Measurements from ENCODE around the gene MAP3K4. TPM values are rescaled to one million over a fixed set of nuclear protein-coding genes. Genes with fewer than 3 reads are reported as not detected.

The MAP3K4 gene
- total and polyA plus RNA-seq, 2 of the 8 experiments (the other 6 are each of a cell fraction or from before 2014, with no cell fraction given), result 16.6 to 51.6 TPM

DNA sequence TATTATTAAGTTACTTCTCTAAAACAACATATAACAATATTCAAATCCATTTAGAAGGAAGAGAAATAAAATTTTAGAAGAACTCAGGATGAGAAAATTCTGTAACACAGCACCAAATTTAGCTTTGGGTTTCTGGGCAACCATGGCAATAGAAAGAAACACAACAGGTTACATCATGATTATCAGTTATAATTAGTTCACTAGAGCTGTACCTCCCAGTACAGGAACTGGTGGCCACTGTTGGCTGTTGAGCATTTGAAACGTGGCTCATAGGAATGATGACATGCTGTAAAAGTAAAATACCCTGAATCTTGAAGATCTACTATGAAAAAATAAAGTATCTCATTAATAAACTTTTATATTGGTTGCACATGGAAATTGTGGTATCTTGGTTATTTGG is 23.7 kb upstream of the MAP3K4 start:
- H3K79me2 ChIP-seq (ENCODE audit: control insufficient read depth in 1 of 2, insufficient read depth in 2 of 2, low read length in 2 of 2), result no peaks in the 10 kb centered on the region
- H3K23me2 ChIP-seq (ENCODE audit: low read depth, low read length), result no peaks in the 10 kb centered on the region
- H3K27me3 ChIP-seq (replicated peaks in 1 of 4; ENCODE audit: control insufficient read depth in 3 of 4, extremely low read depth in 1 of 4, insufficient read depth in 3 of 4, low read length in 3 of 4), result no peaks in the 10 kb centered on the region
- 91% methylated on average over 1 of the region's 1 CpG; no CpG with 5 or more reads in 1 of the 2 experiments for WGBS, 2 experiments (ENCODE audit: extremely low coverage in 1 of 2, insufficient coverage in 1 of 2, insufficient read length in 1 of 2, insufficient replicate concordance in 2 of 2, low coverage in 1 of 2, low lambda C conversion rate in 2 of 2, missing lambda C conversion rate in 1 of 2)
- no peak for DNase-seq (ENCODE audit: low read depth in 1 of 2, low spot score in 2 of 2)
- no peak overlapping the region for H4K8ac ChIP-seq (ENCODE audit: extremely low read depth, insufficient read depth, low read length)
- no peak overlapping the region for H3K14ac ChIP-seq (ENCODE audit: insufficient read length)
- H3K9ac ChIP-seq (replicated peaks in 1 of 4; ENCODE audit: extremely low read depth in 1 of 4, low read depth in 3 of 4, low read length in 3 of 4), result no peak overlapping the region
- H3K4me1 ChIP-seq (replicated peaks in 1 of 4; ENCODE audit: control insufficient read depth in 3 of 4, insufficient read depth in 4 of 4, low read length in 3 of 4), result no peaks in the 10 kb centered on the region
- no peak overlapping the region for H3K23ac ChIP-seq (ENCODE audit: insufficient read length)
- no peak overlapping the region for H3K27ac ChIP-seq (ENCODE audit: low read depth, low read length)
- no peak for FAIRE-seq
- no peak overlapping the region for H3K56ac ChIP-seq (replicated peaks; ENCODE audit: insufficient read length, low read depth, low read length)
- no peaks in the 10 kb centered on the region for H3K9me3 ChIP-seq (ENCODE audit: insufficient read depth in 2 of 2, low read depth in 1 of 2, low read length in 1 of 2)
- H3K36me3 ChIP-seq (ENCODE audit: control insufficient read depth in 2 of 4, insufficient read depth in 4 of 4, low read length in 3 of 4), result no peaks in the 10 kb centered on the region
- ChIA-PET CTCF (ENCODE audit: partially characterized antibody) (interaction anchor here (0.7 to 1.5 kb wide), 2 partner anchors 17 to 36 kb away, joined by 3 to 6 read pairs; no protein-coding TSS in a partner anchor), POLR2A (ENCODE audit: partially characterized antibody) (no interaction called here)
- no peak overlapping the region for H4K91ac ChIP-seq (replicated peaks; ENCODE audit: insufficient read length, low read length)
- no peaks in the 10 kb centered on the region for H4K20me1 ChIP-seq (replicated peaks in 1 of 2; ENCODE audit: control insufficient read depth in 1 of 2, insufficient read depth in 2 of 2, low read length in 2 of 2)
- TF ChIP-seq TAF7 (optimal IDR thresholded peaks at IDR 0.05; ENCODE audit: borderline replicate concordance, low read depth, low read length), result no peak
- TF ChIP-seq FOSL1 (IDR thresholded peaks at IDR 0.05; ENCODE audit: insufficient read depth, low read depth, low read length), result no peak
- no peak for TF ChIP-seq SP1 (IDR thresholded peaks at IDR 0.05; ENCODE audit: low read depth, low read length)
- H2BK20ac ChIP-seq (ENCODE audit: low read length), result no peak overlapping the region
- H3K79me1 ChIP-seq (ENCODE audit: low read depth, low read length), result no peaks in the 10 kb centered on the region
- no peak overlapping the region for H2BK15ac ChIP-seq (ENCODE audit: low read length)
- H3K4ac ChIP-seq (replicated peaks; ENCODE audit: insufficient read length, low read depth, low read length), result no peak overlapping the region
- H4K5ac ChIP-seq (ENCODE audit: insufficient read length, low read depth, low read length), result no peak overlapping the region
- H2BK120ac ChIP-seq (replicated peaks; ENCODE audit: low read depth, low read length), result no peak overlapping the region
- H3K18ac ChIP-seq (ENCODE audit: extremely low read depth, low read length), result no peak overlapping the region
- H3K4me3 ChIP-seq (ENCODE audit: extremely low read depth in 1 of 4, insufficient read depth in 2 of 4, low read depth in 3 of 4, low read length in 4 of 4), result no peak overlapping the region
- no peak overlapping the region for H2AK5ac ChIP-seq (ENCODE audit: low read depth, low read length)
- no peak overlapping the region for H2BK12ac ChIP-seq (ENCODE audit: low read depth, low read length)
- no peak overlapping the region for H3K4me2 ChIP-seq (ENCODE audit: insufficient read depth in 1 of 2, low read depth in 2 of 2, low read length in 2 of 2)
- H2BK5ac ChIP-seq (ENCODE audit: low read depth, low read length), result no peak overlapping the region
- no peak overlapping the region for H2AFZ ChIP-seq (ENCODE audit: low read length)
